ENCODE measurements around the gene BTBD3. TPM values are rescaled to one million over a fixed set of nuclear protein-coding genes. Genes with fewer than 3 reads are reported as not detected.

The BTBD3 gene
- total and polyA plus RNA-seq, 2 experiments from 2014 or later = 15.5 to 33.2 TPM

DNA sequence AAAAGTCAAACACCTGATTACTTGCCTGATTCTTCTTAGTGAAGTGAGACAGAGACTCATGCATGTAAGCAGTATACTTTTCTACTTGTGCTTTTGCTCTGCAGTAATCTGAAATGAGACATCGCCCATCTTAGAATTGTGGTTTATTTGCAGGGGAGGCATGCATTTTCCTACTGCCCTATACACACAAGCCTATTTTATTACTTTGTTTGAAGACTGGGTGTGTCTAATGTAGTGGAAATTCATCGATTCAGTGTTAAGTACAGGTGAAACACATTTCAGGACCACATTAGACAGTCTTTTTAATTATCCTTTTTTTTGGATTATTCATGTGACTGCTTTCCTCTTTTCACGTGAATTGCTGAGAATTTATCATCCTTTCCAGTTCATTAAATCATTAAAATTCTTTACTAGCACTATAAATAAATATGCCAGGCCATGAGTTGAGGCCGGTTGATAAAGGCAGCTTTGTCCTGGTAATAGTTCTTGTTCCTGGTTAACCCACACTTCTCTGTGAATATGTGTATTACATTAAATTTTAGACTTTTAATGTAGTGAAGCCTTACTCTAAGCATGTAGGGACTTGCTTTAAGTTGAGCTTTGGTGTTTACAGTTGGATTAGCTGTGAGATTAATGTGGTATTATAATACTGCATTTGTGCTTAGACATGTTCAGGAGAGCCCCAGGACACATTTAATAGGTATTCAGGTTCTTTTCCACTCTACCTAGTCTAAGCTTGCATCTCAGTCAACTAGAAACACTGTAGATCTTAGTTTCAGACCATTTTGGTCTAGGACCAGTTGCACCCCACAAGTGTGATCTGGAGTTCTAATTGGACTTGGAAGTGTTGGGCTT is 10.8 kb upstream of the BTBD3 start:
- no peak overlapping the region for H3K27ac ChIP-seq
- no peaks in the 10 kb centered on the region for H3K9me3 ChIP-seq (ENCODE audit: low read depth)
- no peaks in the 10 kb centered on the region for H3K27me3 ChIP-seq
- no peak overlapping the region for H3K4me3 ChIP-seq
- H3K36me3 ChIP-seq = no peaks in the 10 kb centered on the region
- TF ChIP-seq, protein P1, sequence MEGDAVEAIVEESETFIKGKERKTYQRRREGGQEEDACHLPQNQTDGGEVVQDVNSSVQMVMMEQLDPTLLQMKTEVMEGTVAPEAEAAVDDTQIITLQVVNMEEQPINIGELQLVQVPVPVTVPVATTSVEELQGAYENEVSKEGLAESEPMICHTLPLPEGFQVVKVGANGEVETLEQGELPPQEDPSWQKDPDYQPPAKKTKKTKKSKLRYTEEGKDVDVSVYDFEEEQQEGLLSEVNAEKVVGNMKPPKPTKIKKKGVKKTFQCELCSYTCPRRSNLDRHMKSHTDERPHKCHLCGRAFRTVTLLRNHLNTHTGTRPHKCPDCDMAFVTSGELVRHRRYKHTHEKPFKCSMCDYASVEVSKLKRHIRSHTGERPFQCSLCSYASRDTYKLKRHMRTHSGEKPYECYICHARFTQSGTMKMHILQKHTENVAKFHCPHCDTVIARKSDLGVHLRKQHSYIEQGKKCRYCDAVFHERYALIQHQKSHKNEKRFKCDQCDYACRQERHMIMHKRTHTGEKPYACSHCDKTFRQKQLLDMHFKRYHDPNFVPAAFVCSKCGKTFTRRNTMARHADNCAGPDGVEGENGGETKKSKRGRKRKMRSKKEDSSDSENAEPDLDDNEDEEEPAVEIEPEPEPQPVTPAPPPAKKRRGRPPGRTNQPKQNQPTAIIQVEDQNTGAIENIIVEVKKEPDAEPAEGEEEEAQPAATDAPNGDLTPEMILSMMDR (IDR thresholded peaks at IDR 0.05; ENCODE audit: low read depth, low read length) = no peak
- H3K4me1 ChIP-seq (ENCODE audit: low read depth) = no peaks in the 10 kb centered on the region
- no peak for DNase-seq (ENCODE audit: low read depth in 1 of 2, low spot score in 1 of 2)

DNA sequence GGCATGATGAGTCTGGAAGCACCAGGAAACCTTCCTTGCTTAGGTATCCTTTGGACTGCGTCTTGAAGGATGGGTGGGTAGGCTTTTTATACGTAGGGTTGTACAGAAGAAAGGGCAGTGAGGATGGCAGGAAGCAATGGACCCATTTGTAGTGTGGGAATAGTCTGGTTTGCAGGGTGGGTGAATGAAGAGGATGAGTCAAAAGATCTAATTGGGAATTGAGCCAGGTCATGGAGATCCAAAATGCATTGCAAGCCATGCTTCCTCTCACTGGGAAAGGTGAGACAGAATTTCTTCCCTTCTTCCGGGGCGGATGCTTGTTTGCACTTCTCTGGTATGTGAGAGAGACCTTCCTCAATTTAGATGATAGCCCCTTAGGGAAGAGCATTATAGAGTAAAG is 10.1 kb upstream of the BTBD3 start:
- H3K4me1 ChIP-seq (ENCODE audit: low read depth) = no peaks in the 10 kb centered on the region
- H3K9me3 ChIP-seq (ENCODE audit: low read depth) = no peaks in the 10 kb centered on the region
- no peak overlapping the region for H3K27ac ChIP-seq
- DNase-seq (ENCODE audit: low read depth in 1 of 2, low spot score in 1 of 2) = no peak
- no peaks in the 10 kb centered on the region for H3K36me3 ChIP-seq
- TF ChIP-seq, protein P1 (IDR thresholded peaks at IDR 0.05; ENCODE audit: low read depth, low read length) = no peak
- no peak overlapping the region for H3K4me3 ChIP-seq
- no peaks in the 10 kb centered on the region for H3K27me3 ChIP-seq

DNA sequence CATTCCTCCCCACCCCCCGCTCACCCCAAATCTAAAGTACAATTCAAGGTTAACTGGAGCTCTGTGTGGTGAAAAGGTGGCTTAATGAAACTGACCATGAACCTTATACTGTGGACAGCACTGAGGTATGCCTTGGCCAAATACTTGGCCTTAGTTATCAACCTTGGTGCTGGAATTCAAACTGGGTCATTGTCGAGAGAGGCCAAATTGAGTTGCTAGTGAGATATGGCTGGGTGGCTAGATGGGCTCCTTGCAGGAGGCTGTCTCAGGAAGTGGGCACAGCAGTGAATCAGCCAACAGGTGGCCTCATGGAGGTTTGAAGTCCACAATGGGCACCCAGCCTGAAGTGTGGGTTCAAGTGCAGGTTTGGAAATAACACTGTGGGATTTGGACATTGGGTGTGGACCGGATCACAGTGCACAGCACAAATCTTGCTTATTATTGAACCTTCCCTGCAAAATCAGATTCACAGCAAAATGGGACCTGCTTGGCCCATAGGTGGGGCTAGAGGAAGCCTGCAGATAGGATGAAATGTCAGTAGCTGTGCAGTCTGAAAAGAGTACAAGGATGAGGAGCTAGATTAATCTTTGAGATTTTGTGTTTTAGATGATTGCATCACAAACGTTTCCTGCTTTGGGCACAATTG is 5.6 kb upstream of the BTBD3 start:
- peak; percentile 15 to 43 for DNase-seq (ENCODE audit: low read depth in 1 of 2, low spot score in 1 of 2)
- no peaks in the 10 kb centered on the region for H3K4me1 ChIP-seq (ENCODE audit: low read depth)
- TF ChIP-seq, protein P1 (IDR thresholded peaks at IDR 0.05; ENCODE audit: low read depth, low read length) = peak; percentile 56
- H3K4me3 ChIP-seq = no peak overlapping the region
- H3K9me3 ChIP-seq (ENCODE audit: low read depth) = no peaks in the 10 kb centered on the region
- no peak overlapping the region for H3K27ac ChIP-seq
- H3K27me3 ChIP-seq = no peaks in the 10 kb centered on the region
- no peaks in the 10 kb centered on the region for H3K36me3 ChIP-seq

DNA sequence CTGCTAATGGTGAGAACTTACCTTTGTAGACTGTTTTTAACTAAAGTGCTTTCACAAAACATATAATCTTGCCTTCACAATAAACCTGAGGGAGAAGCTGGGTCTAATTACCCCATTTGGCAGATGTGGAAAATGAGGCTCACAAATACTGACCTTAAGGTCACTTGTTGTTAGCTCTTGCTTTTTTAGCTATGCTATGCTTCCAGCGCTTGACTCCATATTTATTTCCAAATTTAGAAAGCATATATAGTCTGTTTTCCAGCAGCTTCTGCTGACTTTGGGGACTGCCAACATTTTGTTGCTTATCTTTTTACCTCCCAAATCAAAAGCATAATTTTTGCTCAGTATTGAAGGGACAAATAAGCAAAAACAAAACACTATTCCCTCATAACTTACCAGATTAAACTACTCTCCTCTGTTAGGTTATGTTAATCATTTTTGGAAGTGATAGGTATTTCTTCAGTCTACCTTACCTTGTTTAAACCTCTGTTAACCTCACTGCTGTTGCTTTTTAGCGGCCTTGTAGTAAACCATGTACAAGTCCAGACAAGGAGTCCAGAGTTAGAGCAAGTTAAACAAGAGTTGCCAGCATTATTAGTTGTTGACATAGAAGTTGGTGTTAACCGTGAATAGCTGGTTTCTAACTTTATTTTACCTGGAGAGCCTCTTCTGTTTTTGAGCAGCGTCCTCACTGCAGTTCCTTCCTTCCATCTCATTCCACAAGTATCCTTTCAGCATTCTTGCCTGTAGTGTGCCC is 4.9 kb upstream of the BTBD3 start:
- H3K27ac ChIP-seq = no peak overlapping the region
- no peaks in the 10 kb centered on the region for H3K9me3 ChIP-seq (ENCODE audit: low read depth)
- H3K4me3 ChIP-seq = no peak overlapping the region
- peaks cover 2% of the 10 kb centered on the region for H3K4me1 ChIP-seq (ENCODE audit: low read depth)
- no peak for DNase-seq (ENCODE audit: low read depth in 1 of 2, low spot score in 1 of 2)
- no peaks in the 10 kb centered on the region for H3K36me3 ChIP-seq
- TF ChIP-seq, protein P1 (IDR thresholded peaks at IDR 0.05; ENCODE audit: low read depth, low read length) = no peak
- H3K27me3 ChIP-seq = no peaks in the 10 kb centered on the region

DNA sequence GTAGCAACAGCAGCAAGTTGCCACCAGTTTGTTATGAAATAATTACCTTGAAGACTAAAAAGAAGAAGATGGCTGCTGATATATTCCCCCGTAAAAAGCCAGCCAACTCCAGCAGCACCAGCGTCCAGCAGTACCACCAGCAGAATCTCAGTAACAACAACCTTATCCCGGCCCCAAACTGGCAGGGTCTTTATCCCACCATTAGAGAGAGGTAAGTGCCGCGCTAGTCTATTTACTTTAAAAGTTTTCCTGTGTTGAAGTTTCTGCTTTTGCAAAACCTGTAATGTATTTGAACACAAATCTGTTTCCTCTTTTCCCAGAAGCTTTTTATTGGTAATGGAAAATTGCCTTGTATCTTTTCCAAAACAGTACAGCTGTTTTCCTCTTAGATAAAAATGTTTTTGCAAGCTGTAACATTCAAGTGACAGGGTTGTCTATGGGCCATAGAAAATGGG is 725 bp downstream of the BTBD3 start:
- peaks cover 12% of the 10 kb centered on the region for H3K36me3 ChIP-seq

More for the DNA sequence above, 725 bp downstream of the BTBD3 start:
- Histone ChIP-seq H3K27me3 (no peaks in the 10 kb centered on the region), H3K27ac (peak overlapping the region; percentile 54), H3K4me1 (ENCODE audit: low read depth) (peaks cover 10% of the 10 kb centered on the region), H3K4me3 (no peak overlapping the region), H3K9me3 (ENCODE audit: low read depth) (no peaks in the 10 kb centered on the region)
- no peak for DNase-seq (ENCODE audit: low read depth in 1 of 2, low spot score in 1 of 2)
- TF ChIP-seq, protein P1 (IDR thresholded peaks at IDR 0.05; ENCODE audit: low read depth, low read length) = no peak

Measured in cardiac muscle cell (in vitro differentiated cells and primary cell).